HG03280 (cell line): Measurements from ENCODE around the gene NIPSNAP2.
"Not testable (repeated sequence)": the region's sequence is repeated elsewhere in the genome, so short reads cannot be mapped to it uniquely, and the experiment has no call there.

ENCODE experiments used
- ATAC-seq: cut with Tn5 transposase; IDR thresholded peaks from one replicate; pipeline ENCODE4 v1.9.1; 2021; ENCODE audit warnings: mild to moderate bottlenecking, moderate library complexity; ENCODE audit not compliant: unreplicated experiment

NIPSNAP2 gene

DNA sequence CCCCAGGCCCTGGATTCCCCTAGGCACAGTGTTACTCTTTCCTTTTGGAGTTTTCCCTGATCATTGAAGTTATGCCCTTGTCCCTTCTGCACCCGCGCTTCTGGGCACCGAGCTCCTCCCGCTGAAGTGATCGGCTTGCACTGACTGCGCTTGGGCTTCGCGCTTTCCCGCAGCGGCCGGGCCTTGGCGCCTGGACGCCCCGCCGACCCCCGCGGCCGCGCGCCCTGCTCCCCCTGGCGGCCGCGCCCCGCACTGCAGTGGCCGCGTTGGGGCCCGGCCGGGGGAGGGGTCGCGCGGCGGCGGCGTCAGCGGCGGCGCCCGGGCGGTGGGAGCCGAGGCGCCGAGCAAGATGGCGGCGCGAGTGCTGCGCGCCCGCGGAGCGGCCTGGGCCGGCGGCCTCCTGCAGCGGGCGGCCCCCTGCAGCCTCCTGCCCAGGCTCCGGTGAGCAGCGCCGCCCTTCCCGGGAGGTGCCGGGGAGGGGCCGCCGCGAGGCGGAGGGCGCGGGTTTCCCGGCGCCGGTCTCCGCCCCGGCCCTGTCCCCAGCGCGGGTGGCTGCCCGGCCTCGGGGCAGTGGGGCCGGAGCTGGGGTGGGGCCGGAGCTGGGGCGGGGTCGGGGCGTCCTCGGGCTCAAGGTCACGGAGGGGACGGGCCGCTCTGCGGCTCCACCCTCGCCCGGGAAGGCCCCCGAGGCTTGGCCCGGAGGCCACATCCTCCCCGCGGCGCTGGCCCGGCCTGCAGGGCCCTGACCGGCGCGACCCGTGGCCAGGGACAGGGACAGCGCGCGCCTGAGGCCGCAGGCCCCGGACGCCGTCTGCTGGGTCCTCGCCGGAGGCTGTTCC, at the start of gene NIPSNAP2:
Gene NIPSNAP2, plus strand, starts transcription at position 325 of the 839 bp plus-strand sequence. Its CDS starts 25 bp downstream, at position 350.
- ATAC-seq, result peak; percentile 80

DNA sequence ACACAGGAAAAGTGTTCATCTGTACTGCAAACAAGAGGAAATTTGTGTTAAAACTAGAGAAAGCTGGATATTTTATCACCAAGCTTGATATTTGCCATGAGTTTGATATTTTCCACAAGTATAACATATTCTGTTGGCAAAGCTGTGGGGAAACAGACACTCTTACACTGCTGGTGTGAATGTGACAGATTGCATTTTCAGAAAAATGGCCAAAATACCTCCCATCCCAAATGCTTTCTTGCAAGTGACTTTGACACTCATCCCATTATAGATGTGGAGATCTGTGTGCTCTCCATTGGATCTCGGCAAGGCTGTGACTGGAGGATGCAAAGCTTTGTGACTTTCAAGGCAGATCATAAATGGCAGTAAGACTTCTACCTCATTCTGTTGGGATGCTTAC, 46.6 kb upstream of the NIPSNAP2 start:
- no peak for ATAC-seq

DNA sequence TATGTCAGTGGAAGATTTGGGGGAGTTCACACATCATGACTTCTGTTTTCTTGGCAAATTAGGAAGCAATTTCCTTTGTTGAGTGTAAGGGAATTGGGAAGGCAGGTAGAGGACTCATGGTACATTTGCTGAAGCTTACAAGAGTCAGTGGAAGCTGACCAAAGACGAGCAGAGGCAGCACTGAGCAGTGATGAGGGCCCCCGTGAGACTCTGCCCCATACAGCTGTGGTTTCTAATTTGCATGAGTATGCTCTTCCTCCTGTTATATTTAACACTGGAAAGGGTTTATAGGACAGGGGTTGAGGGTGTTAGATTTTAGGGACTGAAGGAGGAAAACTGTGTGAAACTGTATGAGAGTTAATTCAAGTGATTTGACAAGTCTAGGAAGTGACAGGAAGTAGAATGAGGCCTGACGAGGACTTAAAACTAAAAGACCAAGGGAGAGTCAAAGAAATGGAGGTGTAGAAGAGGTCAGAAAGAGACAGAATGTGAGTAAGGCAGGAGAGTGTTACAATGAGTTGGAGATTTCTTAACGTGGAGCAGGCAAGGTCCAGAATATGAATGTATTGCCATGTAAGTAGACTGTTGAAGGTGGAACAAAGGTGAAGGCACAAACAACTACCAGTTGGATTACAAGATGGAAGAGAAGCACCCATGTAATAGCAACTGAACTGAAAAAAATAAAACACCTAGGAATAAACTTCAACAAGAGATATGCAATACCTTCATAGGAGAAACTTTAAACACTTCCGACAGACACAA, 36.2 kb upstream of the NIPSNAP2 start:
- no peak for ATAC-seq

DNA sequence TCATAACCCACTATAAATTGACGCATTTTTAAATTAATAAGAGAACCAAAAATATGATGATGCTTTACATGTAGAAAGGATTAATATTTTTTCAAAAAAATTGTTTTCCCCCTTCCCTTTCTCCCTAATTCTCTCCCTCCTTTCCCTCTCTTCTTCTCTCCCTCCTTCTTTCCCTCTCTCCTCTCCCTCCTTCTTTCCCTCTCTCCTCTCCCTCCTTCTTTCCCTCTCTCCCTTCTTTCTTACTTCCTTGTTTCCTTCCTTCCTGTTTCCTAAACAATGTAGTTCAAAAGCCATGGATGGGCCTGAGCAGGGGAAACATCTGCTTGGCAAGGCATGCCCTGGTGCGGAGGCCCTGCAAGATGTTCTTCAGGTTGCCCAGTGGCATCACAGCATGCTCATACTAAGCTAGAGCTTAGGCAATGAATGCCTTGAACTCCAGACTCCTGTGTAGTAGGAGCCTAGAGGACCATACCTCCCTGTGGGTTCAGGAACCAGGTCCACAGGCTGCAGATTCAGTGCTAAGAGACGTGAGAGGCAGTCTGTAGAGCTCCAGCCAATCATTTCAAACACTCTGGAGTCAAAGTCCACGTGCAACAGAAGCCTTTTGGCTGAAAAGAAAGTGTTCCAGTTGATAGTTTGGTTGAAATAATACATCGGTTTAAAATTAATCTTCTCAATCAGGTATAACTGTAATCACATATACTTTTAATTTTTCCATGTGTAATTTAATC, 32.8 kb upstream of the NIPSNAP2 start:
- no peak for ATAC-seq

DNA sequence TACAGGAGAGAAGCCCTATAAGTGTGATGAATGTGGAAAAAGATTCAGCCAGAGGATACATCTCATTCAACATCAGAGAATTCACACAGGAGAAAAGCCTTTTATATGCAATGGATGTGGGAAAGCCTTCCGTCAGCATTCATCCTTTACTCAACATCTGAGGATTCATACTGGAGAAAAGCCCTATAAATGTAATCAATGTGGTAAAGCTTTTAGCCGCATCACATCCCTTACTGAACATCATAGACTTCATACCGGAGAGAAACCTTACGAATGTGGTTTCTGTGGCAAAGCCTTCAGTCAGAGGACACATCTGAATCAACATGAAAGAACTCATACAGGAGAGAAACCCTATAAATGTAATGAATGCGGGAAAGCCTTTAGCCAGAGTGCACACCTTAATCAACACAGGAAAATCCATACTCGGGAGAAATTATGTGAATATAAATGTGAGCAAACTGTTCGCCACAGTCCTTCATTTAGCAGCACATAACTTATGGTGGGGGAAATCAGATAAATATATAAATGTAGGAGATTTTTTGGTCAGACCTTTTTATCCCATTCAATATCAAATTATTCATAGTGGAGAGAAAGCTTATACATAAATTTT, 24.8 kb upstream of the NIPSNAP2 start:
- ATAC-seq, result no peak

DNA sequence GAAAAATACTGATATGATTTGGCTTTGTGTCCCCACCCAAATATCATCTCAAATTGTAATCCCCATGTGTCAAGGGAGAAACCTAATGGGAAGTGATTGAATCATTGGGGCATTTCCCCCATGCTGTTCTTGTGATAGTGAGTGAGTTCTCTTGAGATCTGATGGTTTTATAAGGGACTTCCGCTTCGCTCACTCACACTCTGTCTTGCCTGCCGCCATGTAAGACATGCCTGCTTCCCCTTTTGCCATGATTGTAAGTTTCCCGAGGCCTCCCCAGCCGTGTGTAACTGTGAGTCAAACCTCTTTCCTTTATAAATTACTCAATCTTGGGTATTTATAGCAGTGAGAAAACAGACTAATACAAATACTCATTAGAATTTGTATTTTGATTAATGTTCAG, 17.8 kb upstream of the NIPSNAP2 start:
- no peak for ATAC-seq

DNA sequence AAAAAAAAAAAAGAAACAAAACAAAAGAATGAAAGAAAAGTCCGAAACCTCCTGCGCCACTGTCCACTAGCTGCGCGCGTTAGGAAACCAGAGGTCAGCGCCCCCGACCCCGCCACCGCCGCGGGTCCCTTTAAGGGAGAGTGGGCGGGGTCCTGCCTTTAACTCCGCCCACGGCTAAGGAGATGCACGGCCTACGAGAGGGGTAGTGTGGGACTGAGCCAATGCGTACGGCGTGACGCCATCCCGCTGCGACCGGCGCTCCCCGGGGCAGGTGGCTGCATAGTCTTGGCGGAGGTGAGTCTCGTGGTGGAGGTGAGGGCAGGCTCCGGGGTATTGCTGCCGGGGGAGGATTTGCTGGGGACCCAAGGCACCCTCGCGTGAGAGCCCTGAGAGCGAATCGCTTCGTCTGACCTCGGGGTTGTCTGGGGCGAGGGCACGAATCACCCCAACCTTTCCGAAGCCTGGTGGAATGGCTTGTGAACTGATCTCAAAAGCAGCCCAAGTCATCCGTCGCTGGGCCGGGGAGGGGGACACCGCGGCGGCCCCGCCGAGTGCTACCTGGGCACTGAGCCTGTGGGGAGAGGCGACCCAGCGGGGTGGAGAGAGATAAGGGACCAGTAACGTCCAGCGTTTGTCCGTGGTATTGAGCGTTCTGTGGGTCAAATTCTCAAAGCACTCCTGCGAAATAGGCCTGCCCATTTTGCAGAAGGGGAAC, 12.6 kb upstream of the NIPSNAP2 start, which contains the start of gene MRPS17:
Gene MRPS17, plus strand, starts transcription at position 241 of the 715 bp plus-strand sequence. CDS start 1,319 bp downstream, outside the sequence.
- peak; percentile 100 for ATAC-seq

DNA sequence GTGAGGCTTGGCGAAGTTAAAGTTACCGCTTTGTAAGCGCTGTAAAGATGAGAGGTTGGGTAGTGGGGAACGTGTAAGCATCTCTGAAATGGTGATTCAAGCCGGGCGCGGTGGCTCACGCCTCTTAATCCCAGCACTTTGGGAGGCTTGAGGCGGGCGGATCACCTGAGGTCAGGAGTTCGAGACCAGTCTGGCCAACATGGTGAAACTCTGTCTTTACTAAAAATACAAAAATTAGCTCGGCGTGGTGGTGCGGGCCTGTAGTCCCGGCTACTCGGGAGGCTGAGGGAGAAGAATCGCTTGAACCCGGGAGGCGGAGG, 12.1 kb upstream of the NIPSNAP2 start:
- not testable (repeated sequence) for ATAC-seq

DNA sequence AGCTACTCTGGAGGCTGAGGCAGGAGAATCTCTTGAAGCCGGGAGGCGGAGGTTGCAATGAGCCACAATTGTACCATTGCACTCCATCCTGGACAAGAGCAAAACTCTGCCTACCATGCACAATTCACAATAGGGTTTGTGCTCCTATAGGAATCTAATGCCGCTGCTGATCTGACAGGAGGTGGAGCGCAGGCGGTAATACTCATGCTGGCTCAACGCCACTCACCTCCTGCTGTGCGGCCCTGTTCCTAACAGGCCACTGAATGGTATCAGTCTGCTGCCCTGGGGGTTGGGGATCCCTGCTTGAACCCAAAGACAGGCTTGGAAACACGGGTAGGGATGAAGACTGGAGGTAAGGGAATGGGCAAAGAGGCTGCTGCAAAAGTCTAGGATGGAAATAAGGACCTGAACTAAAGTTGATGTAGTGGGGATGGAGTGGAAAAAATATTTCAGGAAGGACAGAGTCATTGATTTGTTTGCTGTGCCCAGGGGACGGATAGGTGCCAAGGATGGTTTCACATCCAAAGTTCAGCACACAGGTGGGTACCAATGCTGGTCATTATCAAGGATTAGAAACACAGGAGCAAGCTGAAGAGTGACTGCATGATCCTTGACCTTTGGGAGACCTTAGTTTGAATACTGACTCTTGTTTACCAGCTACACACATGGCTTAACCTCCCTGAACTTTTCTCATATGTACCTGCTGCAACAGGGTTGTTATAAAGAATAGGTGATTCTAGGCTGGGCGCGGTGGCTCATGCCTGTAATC, 10.5 kb upstream of the NIPSNAP2 start:
- ATAC-seq, result no peak

DNA sequence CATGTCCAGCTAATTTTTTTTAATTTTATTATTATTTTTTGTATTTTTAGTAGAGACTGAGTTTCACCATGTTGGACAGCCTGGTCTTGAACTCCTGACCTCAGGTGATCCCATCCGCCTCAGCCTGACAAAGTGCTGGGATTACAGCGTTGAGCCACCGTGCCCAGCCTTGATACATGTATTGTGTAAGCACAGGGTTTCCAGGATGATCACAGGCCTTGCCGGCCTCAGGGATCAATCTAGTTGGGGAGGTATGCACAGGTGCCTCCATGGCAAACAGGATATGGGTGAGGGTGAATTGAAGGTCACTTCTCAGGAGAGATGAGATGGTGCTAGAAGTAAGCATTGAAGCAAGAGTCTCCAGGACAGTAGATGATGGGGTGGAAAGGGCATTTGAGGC, 7.2 kb upstream of the NIPSNAP2 start:
- no peak for ATAC-seq

DNA sequence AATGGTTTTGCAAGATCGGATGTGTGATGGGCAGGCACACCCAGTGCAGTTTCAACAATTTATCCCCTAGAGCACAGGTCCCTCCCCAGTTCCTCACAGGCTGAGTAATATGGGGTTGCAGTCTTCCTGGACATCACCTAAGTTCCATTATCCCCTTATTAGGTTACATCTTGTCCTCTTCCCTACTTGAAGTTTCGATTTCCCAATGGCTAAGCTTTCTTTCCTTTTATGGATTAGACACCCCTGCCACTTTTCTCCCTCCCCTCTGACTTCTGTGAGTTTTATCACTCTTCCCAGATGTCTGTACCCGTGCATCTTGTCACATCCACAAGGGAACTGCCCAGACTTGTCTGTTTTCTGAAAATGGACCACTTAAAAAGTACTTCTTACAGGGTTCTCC, 2.4 kb upstream of the NIPSNAP2 start:
- no peak for ATAC-seq

DNA sequence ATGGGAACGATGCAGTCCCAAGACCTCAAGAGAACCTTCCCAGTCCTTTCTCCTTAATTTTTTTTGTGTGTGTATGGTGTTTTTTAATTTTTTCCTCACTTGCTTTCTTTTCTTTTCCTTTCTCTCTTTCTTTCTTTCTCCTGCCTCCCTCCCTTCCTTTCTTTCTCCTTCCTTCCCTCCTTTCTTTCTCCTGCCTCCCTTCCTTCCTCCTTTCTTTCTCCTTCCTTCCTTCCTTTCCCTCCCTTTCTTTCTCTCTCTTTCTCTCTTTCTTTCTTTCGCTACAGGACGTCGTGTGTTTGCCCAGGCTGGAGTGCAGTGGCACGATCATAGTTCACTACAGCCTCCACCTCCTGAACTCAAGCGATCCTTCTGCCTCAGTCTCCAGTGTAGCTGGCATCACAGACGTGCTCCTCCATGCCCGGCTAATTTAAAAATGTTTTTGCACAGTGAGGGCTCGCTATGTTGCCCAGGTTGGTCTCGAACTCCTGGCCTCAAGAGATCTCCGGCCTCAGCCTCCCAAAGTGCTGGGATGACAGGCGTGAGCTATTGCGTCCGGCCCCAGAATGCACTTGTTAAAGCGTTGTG, 709 bp upstream of the NIPSNAP2 start:
- no peak for ATAC-seq

DNA sequence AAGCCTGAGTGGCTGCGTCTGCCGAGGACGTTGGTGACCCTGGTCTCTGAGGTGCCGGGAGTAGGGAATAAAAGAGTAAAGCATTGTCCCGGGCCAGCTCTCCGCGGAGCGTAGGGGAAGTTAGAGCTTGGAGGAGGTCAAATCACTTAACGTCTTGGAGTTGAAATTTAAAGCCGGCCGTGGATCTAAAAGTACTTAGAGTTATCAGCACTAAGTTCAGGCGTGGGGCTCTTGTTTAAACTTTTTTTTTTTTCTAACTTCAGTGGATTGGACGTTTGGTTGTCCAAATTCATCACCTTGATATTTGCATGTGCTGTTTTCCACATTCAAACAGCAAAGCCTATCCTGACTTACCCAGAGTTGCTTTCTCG, 700 bp downstream of the NIPSNAP2 start:
- ATAC-seq, result no peak

DNA sequence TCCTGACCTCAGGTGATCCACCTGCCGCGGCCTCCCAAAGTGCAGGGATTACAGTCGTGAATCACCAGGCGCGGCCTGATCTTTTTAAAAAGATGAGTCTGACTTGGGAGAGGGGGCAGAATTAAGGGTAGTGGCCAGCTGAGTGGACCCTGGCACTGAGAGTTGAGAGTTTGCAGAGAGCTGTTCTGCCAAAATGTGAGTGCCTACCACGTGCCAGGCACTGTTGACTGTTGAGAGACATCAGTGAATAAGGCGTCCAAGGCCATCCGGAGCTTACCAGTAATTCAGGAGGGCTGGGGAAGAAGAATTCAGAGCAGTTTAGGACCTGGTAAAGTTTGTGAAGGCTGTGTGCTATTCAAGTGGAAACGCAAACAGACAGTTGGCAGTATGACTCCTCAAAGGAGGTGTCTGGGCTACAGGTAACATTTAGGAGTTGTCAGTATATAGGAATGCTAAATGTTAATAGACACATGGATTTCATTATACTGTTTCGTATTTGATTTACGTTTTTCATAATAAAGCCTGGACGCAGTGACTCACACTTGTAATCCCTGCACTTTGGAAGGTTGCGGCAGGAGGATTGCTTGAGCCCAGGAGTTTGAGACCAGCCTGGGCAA, 1.5 kb downstream of the NIPSNAP2 start:
- ATAC-seq, result no peak

DNA sequence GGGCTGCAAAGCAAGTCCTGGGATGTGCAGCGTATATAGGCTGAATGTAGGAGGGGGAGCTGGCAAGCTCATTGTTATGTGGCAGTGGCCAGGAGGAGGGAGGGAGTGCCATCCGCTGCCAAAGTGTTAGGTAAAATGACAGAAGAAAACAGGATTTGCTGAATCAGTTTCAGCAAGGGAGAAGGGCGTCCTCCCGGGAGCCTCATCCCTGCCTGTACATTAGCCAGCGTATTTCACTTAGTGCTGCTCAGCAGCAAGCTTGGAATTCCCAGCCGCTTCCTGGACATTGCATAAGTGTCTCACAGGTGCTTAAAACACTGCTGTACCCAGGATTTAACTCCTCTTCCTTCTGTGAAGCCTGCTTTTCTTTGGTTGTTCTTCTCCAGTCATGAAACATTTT, 2.5 kb downstream of the NIPSNAP2 start:
- ATAC-seq, result no peak

DNA sequence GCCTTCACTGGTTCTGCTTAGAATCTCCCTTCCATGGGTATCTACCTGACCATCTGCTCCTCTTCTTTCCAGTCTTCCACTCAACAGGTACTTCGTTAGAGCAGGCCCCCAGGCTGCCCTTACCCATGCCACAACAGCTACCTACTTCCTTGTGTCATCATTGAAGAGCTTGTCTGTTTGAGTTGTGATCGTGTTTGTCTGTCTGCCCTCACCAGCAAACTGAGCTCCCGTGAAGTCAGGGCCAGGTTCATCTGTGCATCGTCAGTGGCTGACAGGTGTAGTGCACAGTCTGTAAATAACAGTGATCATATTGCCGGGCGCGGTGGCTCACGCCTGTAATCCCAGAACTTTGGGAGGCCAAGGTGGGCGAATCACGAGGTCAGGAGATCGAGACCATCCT, 5.0 kb downstream of the NIPSNAP2 start:
- no peak for ATAC-seq

DNA sequence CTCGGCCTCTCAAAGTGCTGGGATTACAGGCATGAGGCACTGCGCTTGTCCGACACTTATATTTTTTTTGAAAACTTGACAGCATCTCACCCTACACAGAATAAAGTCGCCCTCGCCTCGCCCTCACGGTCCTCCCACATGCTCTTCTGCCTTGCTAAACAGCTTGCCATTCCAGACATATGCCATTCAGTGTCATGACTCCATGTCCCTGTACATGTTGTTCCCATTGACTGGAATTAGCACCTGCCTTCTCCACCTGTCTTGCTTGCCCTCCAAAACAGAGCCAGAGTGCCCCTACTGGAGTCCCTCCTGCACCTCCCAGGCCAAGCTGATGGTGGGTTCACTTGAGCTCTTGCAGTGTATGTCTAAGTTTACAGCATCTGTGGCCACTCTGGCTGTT, 6.2 kb downstream of the NIPSNAP2 start:
- no peak for ATAC-seq

DNA sequence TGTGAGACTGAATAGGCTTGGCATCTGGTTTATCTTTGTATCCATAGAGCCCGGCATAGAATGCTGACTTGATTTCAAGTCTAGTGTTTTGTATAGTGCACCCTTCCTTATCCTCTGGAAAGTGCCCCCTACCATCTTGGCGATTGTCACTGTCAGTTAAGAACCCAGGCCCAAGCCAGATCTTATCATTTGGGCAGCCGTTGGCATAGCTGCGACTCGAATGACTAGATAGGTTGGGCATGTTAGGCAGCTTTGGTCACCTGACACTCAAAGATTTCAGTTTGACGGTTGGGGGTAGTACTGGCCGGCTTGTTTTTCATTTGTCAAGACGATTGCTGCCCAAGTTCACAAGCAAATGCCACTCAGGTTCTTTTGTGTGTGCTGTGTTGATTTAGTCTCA, 6.6 kb downstream of the NIPSNAP2 start:
- no peak for ATAC-seq

DNA sequence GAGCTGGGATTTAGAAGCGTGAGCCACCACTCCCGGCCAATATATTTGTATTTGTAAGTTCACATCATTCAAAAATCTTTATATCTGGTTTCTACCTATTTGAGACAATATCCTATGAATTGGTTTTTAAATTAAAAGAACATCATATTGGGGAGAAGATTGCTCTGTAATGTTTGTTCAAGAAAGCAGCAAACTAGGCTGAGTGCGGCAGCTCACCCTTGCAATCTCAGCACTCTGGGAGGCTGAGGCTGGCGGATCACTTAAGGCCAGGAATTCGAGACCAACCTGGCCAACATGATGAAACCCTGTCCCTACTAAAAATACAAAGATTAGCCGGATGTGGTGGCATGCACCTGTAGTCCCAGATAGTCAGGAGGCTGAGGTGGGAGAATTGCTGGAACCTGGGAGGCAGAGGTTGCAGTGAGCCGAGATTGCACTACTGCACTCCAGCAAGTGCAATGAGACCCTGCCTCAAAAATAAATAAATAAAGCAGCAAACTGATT, 9.4 kb downstream of the NIPSNAP2 start:
- no peak for ATAC-seq
